Neuronal stem cell (in vitro differentiated cells): ENCODE results near the gene ADD3.
A peak's percentile ranks its signal among the peaks of the same experiment; 100 is the strongest.
"Not testable (repeated sequence)": the region's sequence is repeated elsewhere in the genome, so short reads cannot be mapped to it uniquely, and the experiment has no call there.

Source experiments
- DNase-seq: peaks from one replicate; pipeline ENCODE4 v3.0.0-alpha.2; 2013; ENCODE audit warnings: low spot score
- H2AFZ ChIP-seq: one replicate; pipeline ENCODE4 v1.6.1; 2013; ENCODE audit warnings: mild to moderate bottlenecking, low read length, inconsistent platforms
- H2AK5ac ChIP-seq: 2 replicates; pipeline ENCODE4 v1.6.1; 2013; ENCODE audit warnings: low read depth, mild to moderate bottlenecking, inconsistent platforms, low read length, moderate library complexity, mixed read lengths
- H2BK120ac ChIP-seq: 2 replicates; pipeline ENCODE4 v1.6.1; 2013; ENCODE audit warnings: low read depth, mild to moderate bottlenecking, inconsistent platforms, low read length, moderate library complexity, mixed read lengths
- H2BK12ac ChIP-seq: one replicate; pipeline ENCODE4 v1.6.1; 2013; ENCODE audit warnings: low read length, inconsistent platforms
- H2BK15ac ChIP-seq: 2 replicates; pipeline ENCODE4 v1.6.1; 2013; ENCODE audit warnings: mild to moderate bottlenecking, low read length, inconsistent platforms, mixed read lengths
- H2BK5ac ChIP-seq: one replicate; pipeline ENCODE4 v1.6.1; 2013; ENCODE audit warnings: inconsistent platforms, mild to moderate bottlenecking, low read length, moderate library complexity
- H3K14ac ChIP-seq: one replicate; pipeline ENCODE4 v1.6.1; 2013; ENCODE audit warnings: low read length, inconsistent platforms
- H3K18ac ChIP-seq: 2 replicates; pipeline ENCODE4 v1.6.1; 2013; ENCODE audit warnings: low read length, inconsistent platforms
- H3K23ac ChIP-seq: 2 replicates; pipeline ENCODE4 v1.6.1; 2013; ENCODE audit warnings: low read depth, mild to moderate bottlenecking, mixed read lengths, low read length, inconsistent platforms; ENCODE audit not compliant: poor library complexity
- H3K27ac ChIP-seq: replicated peaks from 3 replicates; pipeline ENCODE4 v1.5.1; 2013; ENCODE audit warnings: low read length, inconsistent platforms
- H3K27me3 ChIP-seq, 3 experiments: 2 replicates each; pipeline ENCODE4 v1.6.1; 2013; ENCODE audit warnings: low read length in 3 of 3, mild to moderate bottlenecking in 2 of 3, inconsistent platforms in 1 of 3, low read depth in 1 of 3, mixed read lengths in 1 of 3, moderate library complexity in 1 of 3; ENCODE audit not compliant: control insufficient read depth in 3 of 3, insufficient read depth in 3 of 3
- H3K36me3 ChIP-seq, 2 donors: replicated peaks in 1 of 2; 2 replicates each; pipeline ENCODE4 v1.6.1; 2013; ENCODE audit warnings: low read length in 2 of 2; ENCODE audit not compliant: control insufficient read depth in 2 of 2, insufficient read depth in 2 of 2
- H3K4ac ChIP-seq: 2 replicates; pipeline ENCODE4 v1.6.1; 2013; ENCODE audit warnings: inconsistent platforms, mild to moderate bottlenecking, low read length, moderate library complexity
- H3K4me1 ChIP-seq, 2 donors: 1 replicate in 1 of 2; 2 replicates in 1 of 2; pipeline ENCODE4 v1.6.1; 2013; ENCODE audit warnings: low read length in 2 of 2, low read depth in 1 of 2; ENCODE audit not compliant: control insufficient read depth in 2 of 2, insufficient read depth in 1 of 2
- H3K4me2 ChIP-seq: one replicate; pipeline ENCODE4 v1.6.1; 2013; ENCODE audit warnings: mild to moderate bottlenecking, low read length, inconsistent platforms; ENCODE audit not compliant: insufficient read depth, poor library complexity, severe bottlenecking
- H3K4me3 ChIP-seq, 2 donors: 2 replicates each; pipeline ENCODE4 v1.5.1; 2013; ENCODE audit warnings: low read length in 2 of 2, mild to moderate bottlenecking in 2 of 2, inconsistent platforms in 1 of 2, moderate library complexity in 1 of 2
- H3K79me1 ChIP-seq: one replicate; pipeline ENCODE4 v1.6.1; 2013; ENCODE audit warnings: low read depth, mild to moderate bottlenecking, inconsistent platforms, low read length, moderate library complexity
- H3K9ac ChIP-seq: one replicate; pipeline ENCODE4 v1.6.1; 2013; ENCODE audit warnings: mild to moderate bottlenecking, low read depth, low read length, inconsistent platforms; ENCODE audit not compliant: poor library complexity
- H3K9me3 ChIP-seq, 2 donors: replicated peaks in 1 of 2; 2 replicates each; pipeline versions ENCODE3 to v1.6.1; 2013; ENCODE audit warnings: low read length in 2 of 2, mild to moderate bottlenecking in 2 of 2, inconsistent platforms in 1 of 2, low read depth in 1 of 2, mixed read lengths in 1 of 2, moderate library complexity in 1 of 2; ENCODE audit not compliant: control insufficient read depth in 2 of 2, insufficient read depth in 1 of 2
- H4K8ac ChIP-seq: one replicate; pipeline ENCODE4 v1.6.1; 2013; ENCODE audit warnings: low read depth, mild to moderate bottlenecking, inconsistent platforms, low read length, moderate library complexity
- H4K91ac ChIP-seq: one replicate; pipeline ENCODE4 v1.6.1; 2013; ENCODE audit warnings: low read length, low read depth, mild to moderate bottlenecking, inconsistent platforms; ENCODE audit not compliant: poor library complexity
- WGBS, 2 donors: extraction: QIAGEN DNeasy Blood & Tissue Kit; methylation state at CpG; one replicate each; pipeline ENCODE4 v1.1.7; 2013; ENCODE audit warnings: missing lambda C conversion rate in 2 of 2, mixed read lengths in 1 of 2; ENCODE audit not compliant: insufficient read length in 2 of 2, insufficient replicate concordance in 1 of 2; ENCODE audit errors: extremely low coverage in 2 of 2; 5-methylcytosine and 5-hydroxymethylcytosine counted together

The ADD3 gene

DNA sequence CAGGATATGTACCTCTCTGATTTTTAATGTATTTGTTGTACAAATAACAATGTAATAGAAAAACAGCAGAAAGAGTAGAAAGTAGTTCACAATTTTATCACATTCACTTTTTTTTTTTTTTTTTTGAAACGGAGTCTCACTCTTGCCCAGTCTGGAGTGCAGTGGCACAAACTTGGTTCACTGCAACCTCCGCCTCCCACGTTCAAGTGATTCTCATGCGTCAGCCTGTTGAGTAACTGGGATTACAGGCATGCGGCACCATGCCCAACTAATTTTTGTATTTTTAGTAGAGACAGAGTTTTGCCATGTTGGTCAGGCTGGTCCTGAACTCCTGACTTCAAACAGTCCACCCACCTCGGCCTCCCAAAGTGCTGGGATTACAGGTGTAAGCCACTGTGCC is 128.1 kb downstream of the ADD3 start:
- H3K4me3 ChIP-seq, H2BK5ac ChIP-seq, H4K91ac ChIP-seq, DNase-seq, H2AK5ac ChIP-seq, H3K23ac ChIP-seq, H3K18ac ChIP-seq, H2BK15ac ChIP-seq, H3K9ac ChIP-seq, H3K9me3 ChIP-seq, H2BK12ac ChIP-seq, H3K27ac ChIP-seq, H3K79me1 ChIP-seq, H3K4me1 ChIP-seq, H3K4ac ChIP-seq, H4K8ac ChIP-seq, H2BK120ac ChIP-seq, H3K4me2 ChIP-seq, H3K27me3 ChIP-seq, H2AFZ ChIP-seq, H3K14ac ChIP-seq: not testable (repeated sequence)
- peaks cover 12 to 42% of the 10 kb centered on the region in 2 donors for H3K36me3 ChIP-seq
- WGBS, 2 donors, result no CpG with 5 or more reads among the region's 6 CpGs

DNA sequence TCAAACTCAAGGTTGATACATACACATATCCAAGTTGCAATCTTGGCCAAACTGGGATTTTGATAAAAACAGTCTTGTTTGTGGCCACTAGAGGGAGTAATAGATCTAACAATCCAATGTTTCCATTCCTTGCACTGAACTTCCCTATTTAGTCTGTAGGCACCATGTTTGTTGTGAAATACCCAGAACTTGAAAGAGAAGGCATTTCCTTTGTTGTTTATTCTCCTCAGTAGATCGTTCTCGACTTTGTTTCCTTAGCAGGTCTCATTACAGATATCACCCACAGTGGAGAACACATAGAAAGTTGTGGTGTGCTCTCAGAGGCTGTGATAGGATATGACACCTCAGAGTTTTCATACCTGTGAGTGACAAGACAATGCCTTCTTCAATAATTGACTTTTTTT is 129.4 kb downstream of the ADD3 start:
- H4K91ac ChIP-seq, result no peak overlapping the region
- H3K23ac ChIP-seq, result no peak overlapping the region
- H3K9me3 ChIP-seq, result no peaks in the 10 kb centered on the region
- H2BK5ac ChIP-seq, result no peak overlapping the region
- no peak overlapping the region for H4K8ac ChIP-seq
- no peak overlapping the region for H3K4ac ChIP-seq
- H3K36me3 ChIP-seq, result peaks cover 6 to 29% of the 10 kb centered on the region in 2 donors
- H3K9ac ChIP-seq, result no peak overlapping the region
- DNase-seq, result peak; percentile 48
- no peak overlapping the region for H3K18ac ChIP-seq
- no peak overlapping the region for H2BK15ac ChIP-seq
- H3K4me1 ChIP-seq, result no peaks in the 10 kb centered on the region
- no peak overlapping the region for H3K27ac ChIP-seq
- no peaks in the 10 kb centered on the region for H3K79me1 ChIP-seq
- no peak overlapping the region for H2AFZ ChIP-seq
- no peak overlapping the region for H3K4me2 ChIP-seq
- H2AK5ac ChIP-seq, result no peak overlapping the region
- H3K4me3 ChIP-seq, result no peak overlapping the region
- no CpG with 5 or more reads among the region's 2 CpGs for WGBS, 2 donors
- H2BK120ac ChIP-seq, result no peak overlapping the region
- no peak overlapping the region for H3K14ac ChIP-seq
- no peaks in the 10 kb centered on the region for H3K27me3 ChIP-seq
- no peak overlapping the region for H2BK12ac ChIP-seq

DNA sequence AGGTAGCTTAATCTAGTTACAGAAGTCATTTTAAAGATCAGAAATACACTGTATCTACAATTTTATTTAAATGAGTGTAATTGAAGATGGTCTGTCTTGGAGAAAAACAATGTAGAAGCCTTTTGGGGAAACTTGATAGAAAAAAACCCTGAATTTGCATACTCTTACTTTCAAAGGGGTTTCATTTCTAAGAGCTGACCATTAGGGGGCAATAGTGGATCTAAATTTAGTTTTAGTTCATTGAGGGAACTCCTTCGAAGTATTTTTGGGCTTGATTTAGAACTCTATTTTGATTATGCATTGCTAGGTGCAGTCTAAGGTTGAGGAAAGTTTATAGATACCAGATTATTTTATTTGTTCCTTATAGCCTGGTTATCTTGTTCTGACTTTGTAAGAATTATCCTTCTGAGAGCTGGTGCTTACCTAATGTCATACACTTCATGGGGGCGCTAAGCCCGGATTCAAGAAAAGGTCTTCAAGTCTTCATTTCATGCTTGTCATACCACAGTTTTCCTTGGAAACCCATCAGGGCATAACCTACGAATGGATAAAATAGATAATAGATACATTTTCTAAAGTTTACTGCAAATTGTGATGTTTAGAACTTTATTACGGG is 130.5 kb downstream of the ADD3 start:
- Histone ChIP-seq H3K9ac (no peak overlapping the region), H2AK5ac (no peak overlapping the region), H3K4ac (no peak overlapping the region), H3K36me3 (peaks cover 3 to 19% of the 10 kb centered on the region in 2 donors), H2AFZ (no peak overlapping the region), H3K18ac (no peak overlapping the region), H3K27me3 (no peaks in the 10 kb centered on the region), H3K4me1 (no peaks in the 10 kb centered on the region), H4K8ac (no peak overlapping the region), H3K79me1 (no peaks in the 10 kb centered on the region), H3K4me2 (no peak overlapping the region), H4K91ac (no peak overlapping the region), H3K4me3 (no peak overlapping the region), H3K14ac (no peak overlapping the region), H3K23ac (no peak overlapping the region), H2BK120ac (no peak overlapping the region), H2BK12ac (no peak overlapping the region), H2BK15ac (no peak overlapping the region), H3K27ac (no peak overlapping the region), H2BK5ac (no peak overlapping the region), H3K9me3 (no peaks in the 10 kb centered on the region)
- peak; percentile 45 for DNase-seq
- WGBS, 2 donors, result no CpG with 5 or more reads among the region's 5 CpGs

DNA sequence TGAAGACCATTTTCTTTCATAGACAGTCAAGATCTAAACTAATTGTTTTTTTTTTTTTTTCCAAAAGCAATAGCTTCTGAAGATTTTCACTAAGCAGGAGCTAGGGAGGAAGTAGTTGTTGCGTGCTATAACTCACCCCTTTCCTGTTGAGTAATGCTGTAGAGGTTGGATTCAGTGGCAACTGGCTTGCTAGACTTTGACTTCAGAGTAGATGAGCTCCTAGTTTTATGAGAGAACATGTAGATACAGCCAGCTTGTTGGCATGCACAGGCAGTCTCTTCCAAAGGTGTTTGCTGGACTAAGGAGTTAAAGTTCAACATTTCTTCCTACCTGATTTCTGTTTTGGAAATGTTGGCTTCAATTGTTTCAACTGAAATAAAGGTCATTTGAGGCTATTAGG is 133.4 kb downstream of the ADD3 start:
- no peak overlapping the region for H3K27ac ChIP-seq
- no peaks in the 10 kb centered on the region for H3K36me3 ChIP-seq
- H3K23ac ChIP-seq, result no peak overlapping the region
- H2AK5ac ChIP-seq, result no peak overlapping the region
- DNase-seq, result no peak
- no peaks in the 10 kb centered on the region for H3K9me3 ChIP-seq
- no peaks in the 10 kb centered on the region for H3K27me3 ChIP-seq
- no peak overlapping the region for H2BK120ac ChIP-seq
- H3K4me2 ChIP-seq, result no peak overlapping the region
- no peak overlapping the region for H2AFZ ChIP-seq
- H2BK15ac ChIP-seq, result no peak overlapping the region
- H4K8ac ChIP-seq, result no peak overlapping the region
- no peak overlapping the region for H3K4me3 ChIP-seq
- no peak overlapping the region for H2BK5ac ChIP-seq
- WGBS, 2 donors, result no CpG with 5 or more reads among the region's 1 CpG
- H3K4me1 ChIP-seq, result peaks cover 0 to 3% of the 10 kb centered on the region in 2 donors
- no peaks in the 10 kb centered on the region for H3K79me1 ChIP-seq
- H2BK12ac ChIP-seq, result no peak overlapping the region
- H3K9ac ChIP-seq, result no peak overlapping the region
- H3K18ac ChIP-seq, result no peak overlapping the region
- no peak overlapping the region for H3K14ac ChIP-seq
- no peak overlapping the region for H4K91ac ChIP-seq
- H3K4ac ChIP-seq, result no peak overlapping the region
